Colonic mucosa (tissue), 4 donors: ENCODE data around the gene LRRC32. TPM values are rescaled to one million over a fixed set of nuclear protein-coding genes. Genes with fewer than 3 reads are reported as not detected.

Experiments
- DNase-seq: peaks from one replicate; pipeline ENCODE4 v3.0.0-alpha.2; 2020
- H3K27ac ChIP-seq: fragments of 200-600 bp; one replicate; pipeline ENCODE4 v1.8.0; 2021
- H3K27me3 ChIP-seq: fragments of 200-600 bp; one replicate; pipeline ENCODE4 v1.8.0; 2021
- H3K36me3 ChIP-seq: fragments of 200-600 bp; one replicate; pipeline ENCODE4 v1.8.0; 2021
- H3K4me1 ChIP-seq: fragments of 200-600 bp; one replicate; pipeline ENCODE4 v1.8.0; 2021; ENCODE audit warnings: mild to moderate bottlenecking
- H3K4me3 ChIP-seq: fragments of 200-600 bp; one replicate; pipeline ENCODE4 v1.8.0; 2021
- H3K9ac ChIP-seq, 2 donors: one replicate each; pipeline ENCODE4 v1.7.0; 2013; ENCODE audit warnings: control low read depth in 2 of 2, low read depth in 2 of 2, low read length in 2 of 2
- H3K9me3 ChIP-seq: fragments of 200-600 bp; one replicate; pipeline ENCODE4 v1.8.0; 2021
- CTCF ChIP-seq: fragments of 200-600 bp; IDR thresholded peaks from one replicate; pipeline ENCODE4 v1.8.0; 2022; ENCODE audit warnings: antibody characterized with exemption, mild to moderate bottlenecking
- intact Hi-C: fragments of 100-400 bp; cut with DNase I; formaldehyde crosslinking; loops from one replicate; pipeline ENCODE4 v1.14.1; 2022
- total RNA-seq, 2 donors: library from RNA; stranded (reverse); fragmentation: NEBNext Ultra II Directional in 1 of 2; extraction: Animal tissue kit (Norgen Biotek cat#: 25700) in 1 of 2; gene quantifications; one replicate each; pipeline ENCODE4 v1.2.1, GENCODE V29; 2021
- donor health status: healthy.
- donor health status: DM: no; HTN: no; CAD: no.
- donor health status: DM: no; HTN: no; CAD: no.

The LRRC32 gene
- total RNA-seq, 2 donors from 2014 or later = 5.9 to 26.8 TPM

- DNase-seq = peak; percentile 38
- H3K9ac ChIP-seq = peak overlapping the region in 1 of 2 donors; percentile 16
- H3K4me3 ChIP-seq = no peak overlapping the region
- H3K27me3 ChIP-seq = no peaks in the 10 kb centered on the region
- H3K4me1 ChIP-seq = no peaks in the 10 kb centered on the region
- H3K36me3 ChIP-seq = no peaks in the 10 kb centered on the region
- intact Hi-C loops = no loop called here
- H3K9me3 ChIP-seq = no peaks in the 10 kb centered on the region
- H3K27ac ChIP-seq = peak overlapping the region; percentile 37
- TF ChIP-seq CTCF = no peak
Measured at GRCh38 chr11:76653674-76654284, 16.8 kb downstream of the LRRC32 start.

- no peak for TF ChIP-seq CTCF
- H3K9me3 ChIP-seq = no peaks in the 10 kb centered on the region
- H3K4me1 ChIP-seq = no peaks in the 10 kb centered on the region
- H3K27me3 ChIP-seq = no peaks in the 10 kb centered on the region
- no peaks in the 10 kb centered on the region for H3K36me3 ChIP-seq
- H3K4me3 ChIP-seq = no peak overlapping the region
- DNase-seq = peak; percentile 14
- H3K9ac ChIP-seq = no peak overlapping the region
- intact Hi-C loops = no loop called here
- H3K27ac ChIP-seq = peak overlapping the region; percentile 34
Measured at GRCh38 chr11:76653012-76653673, 17.4 kb downstream of the LRRC32 start.

- TF ChIP-seq CTCF = no peak
- intact Hi-C loops = no loop called here
- H3K27ac ChIP-seq = no peak overlapping the region
- no peak overlapping the region for H3K9ac ChIP-seq
- no peaks in the 10 kb centered on the region for H3K9me3 ChIP-seq
- no peaks in the 10 kb centered on the region for H3K36me3 ChIP-seq
- H3K4me3 ChIP-seq = no peak overlapping the region
- H3K27me3 ChIP-seq = no peaks in the 10 kb centered on the region
- peak; percentile 13 for DNase-seq
- H3K4me1 ChIP-seq = no peaks in the 10 kb centered on the region
Measured at GRCh38 chr11:76649851-76650372, 20.6 kb downstream of the LRRC32 start.

GRCh38 chr11:76649011-76649410, 21.5 kb downstream of the LRRC32 start:
- TF ChIP-seq CTCF = no peak
- H3K27me3 ChIP-seq = no peaks in the 10 kb centered on the region
- no peaks in the 10 kb centered on the region for H3K36me3 ChIP-seq
- intact Hi-C loops = no loop called here
- no peaks in the 10 kb centered on the region for H3K4me1 ChIP-seq
- no peak overlapping the region for H3K4me3 ChIP-seq
- H3K9ac ChIP-seq = no peak overlapping the region
- no peak overlapping the region for H3K27ac ChIP-seq
- no peaks in the 10 kb centered on the region for H3K9me3 ChIP-seq
- DNase-seq = no peak

GRCh38 chr11:76648061-76648460, 22.5 kb downstream of the LRRC32 start:
- no peak for DNase-seq
- no peak overlapping the region for H3K9ac ChIP-seq

More at GRCh38 chr11:76648061-76648460, 22.5 kb downstream of the LRRC32 start:
- no peak for TF ChIP-seq CTCF
- no peak overlapping the region for H3K27ac ChIP-seq
- no peak overlapping the region for H3K4me3 ChIP-seq
- no peaks in the 10 kb centered on the region for H3K4me1 ChIP-seq
- no peaks in the 10 kb centered on the region for H3K9me3 ChIP-seq
- intact Hi-C loops = no loop called here
- H3K27me3 ChIP-seq = no peaks in the 10 kb centered on the region
- no peaks in the 10 kb centered on the region for H3K36me3 ChIP-seq
